ENCODE data around the gene DNAJC7. TPM values are rescaled to one million over a fixed set of nuclear protein-coding genes. Genes with fewer than 3 reads are reported as not detected.
"Not testable (repeated sequence)": the region's sequence is repeated elsewhere in the genome, so short reads cannot be mapped to it uniquely, and the experiment has no call there.

DNAJC7 gene
- total RNA-seq, 4 donors from 2014 or later = 43.1 to 51.1 (median 44.4) TPM

DNA sequence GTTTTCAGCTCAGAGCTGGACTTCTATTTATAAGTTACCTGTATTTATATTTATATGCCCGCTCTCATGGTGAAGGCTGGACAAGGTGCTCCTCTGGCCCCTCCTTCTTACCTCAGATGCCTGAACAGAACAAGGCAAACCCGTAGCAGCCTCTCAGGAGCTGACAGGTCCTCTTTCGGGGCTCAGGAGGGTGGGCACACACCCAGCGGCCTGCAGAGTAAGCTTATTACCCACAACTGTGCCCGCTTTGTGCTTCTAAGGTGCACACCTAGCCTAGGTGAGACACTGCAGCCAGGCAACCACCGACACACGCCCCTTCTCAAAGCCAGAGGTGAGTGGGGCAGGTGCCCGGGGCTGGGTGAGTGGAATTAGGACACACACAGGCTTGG is 7.9 kb upstream of the DNAJC7 start:
- peak overlapping the region; percentile 10 to 68 (median 50) for H3K27ac ChIP-seq (replicated peaks in 1 of 4)
- DNase-seq (ENCODE audit: extremely low spot score) = no peak
- H3K4me3 ChIP-seq = peak overlapping the region in 1 of 4 donors; percentile 13
- H3K36me3 ChIP-seq = peaks cover 19 to 31% (median 24%) of the 10 kb centered on the region in 4 donors
- 59% methylated on average over 6 of the region's 8 CpGs for WGBS
- H3K9me3 ChIP-seq = no peaks in the 10 kb centered on the region
- H3K4me1 ChIP-seq = peaks cover 29 to 46% (median 34%) of the 10 kb centered on the region in 4 donors
- no peak for TF ChIP-seq POLR2AphosphoS5 (IDR thresholded peaks at IDR 0.05)
- TF ChIP-seq CTCF (IDR thresholded peaks at IDR 0.05) = no peak
- no peak for TF ChIP-seq EP300 (IDR thresholded peaks at IDR 0.05)
- TF ChIP-seq POLR2A (IDR thresholded peaks at IDR 0.05; ENCODE audit: low read depth) = no peak
- peaks cover 0 to 34% (median 7%) of the 10 kb centered on the region in 4 donors for H3K27me3 ChIP-seq
- intact Hi-C loops (cut with DNase I) = no loop called here

DNA sequence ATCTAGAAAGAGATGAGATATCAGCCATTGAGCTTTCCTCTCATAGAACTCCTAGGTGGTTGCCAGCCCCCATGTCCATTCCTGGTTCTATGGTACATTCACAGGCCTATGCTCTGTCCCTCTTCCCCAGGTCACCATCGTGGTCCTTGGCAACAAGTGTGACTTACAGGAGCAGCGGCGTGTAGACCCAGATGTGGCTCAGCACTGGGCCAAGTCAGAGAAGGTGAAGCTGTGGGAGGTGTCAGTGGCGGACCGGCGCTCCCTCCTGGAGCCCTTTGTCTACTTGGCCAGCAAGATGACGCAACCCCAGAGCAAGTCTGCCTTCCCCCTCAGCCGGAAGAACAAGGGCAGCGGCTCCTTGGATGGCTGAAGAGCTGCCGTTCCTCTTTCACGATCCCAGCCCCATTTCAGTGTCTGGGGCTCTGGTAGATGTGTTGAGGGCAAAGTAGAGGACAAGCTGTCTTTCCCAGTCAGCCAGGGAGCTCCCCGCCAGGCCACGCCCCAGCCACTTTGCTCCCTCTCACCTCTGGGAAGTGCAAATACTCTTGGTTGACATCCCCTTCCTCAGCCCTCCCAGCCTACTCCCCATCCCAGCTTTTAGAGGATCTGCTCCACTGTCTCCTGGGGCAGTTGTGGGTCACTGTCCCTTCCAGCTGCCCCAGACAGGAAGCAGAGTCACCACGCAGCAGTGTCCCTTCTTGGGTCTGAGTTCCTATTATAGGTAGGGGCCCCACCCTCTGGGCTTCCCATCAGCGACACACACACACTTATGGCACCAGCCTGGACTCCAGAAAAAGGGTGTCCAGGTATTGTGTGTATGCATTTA is 6.5 kb upstream of the DNAJC7 start:
- DNase-seq (ENCODE audit: extremely low spot score) = no peak
- H3K9me3 ChIP-seq = no peaks in the 10 kb centered on the region
- 76% methylated on average over 14 of the region's 15 CpGs for WGBS
- no peak overlapping the region for H3K4me3 ChIP-seq
- peaks cover 29 to 55% (median 39%) of the 10 kb centered on the region in 4 donors for H3K4me1 ChIP-seq
- TF ChIP-seq POLR2AphosphoS5 (IDR thresholded peaks at IDR 0.05) (no peak), CTCF (IDR thresholded peaks at IDR 0.05) (no peak), EP300 (IDR thresholded peaks at IDR 0.05) (no peak), POLR2A (IDR thresholded peaks at IDR 0.05; ENCODE audit: low read depth) (no peak)
- peaks cover 0 to 20% (median 7%) of the 10 kb centered on the region in 4 donors for H3K27me3 ChIP-seq
- peak overlapping the region in 3 of 4 donors; percentile 48 to 68 (median 53) for H3K27ac ChIP-seq (replicated peaks in 1 of 4)
- intact Hi-C loops (cut with DNase I) = no loop called here
- peaks cover 19 to 31% (median 24%) of the 10 kb centered on the region in 4 donors for H3K36me3 ChIP-seq

DNA sequence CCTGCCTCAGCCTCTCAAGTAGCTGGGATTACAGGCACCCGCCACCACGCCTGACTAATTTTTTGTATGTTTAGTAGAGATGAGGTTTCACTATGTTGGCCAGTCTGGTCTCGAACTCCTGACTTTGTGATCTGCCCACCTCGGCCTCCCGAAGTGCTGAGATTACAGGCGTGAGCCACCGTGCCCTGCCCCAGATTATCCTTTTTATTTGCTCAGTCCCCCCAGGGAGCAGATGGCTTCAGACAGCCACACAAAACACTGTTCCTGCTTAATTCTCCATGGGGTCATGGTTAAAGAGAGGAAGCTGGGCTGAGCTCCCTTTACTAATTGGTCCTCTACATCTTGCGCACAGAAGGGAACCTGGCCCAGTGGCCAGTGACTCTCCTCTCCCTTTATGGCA is 3.6 kb upstream of the DNAJC7 start:
- peaks cover 42 to 64% (median 53%) of the 10 kb centered on the region in 4 donors for H3K4me1 ChIP-seq
- H3K27me3 ChIP-seq; DNase-seq (ENCODE audit: extremely low spot score); H3K9me3 ChIP-seq; intact Hi-C loops (cut with DNase I): not testable (repeated sequence)
- peaks cover 19 to 31% (median 24%) of the 10 kb centered on the region in 4 donors for H3K36me3 ChIP-seq
- peak overlapping the region in 3 of 4 donors; percentile 81 to 87 (median 84) for H3K27ac ChIP-seq (replicated peaks in 1 of 4)
- peak overlapping the region; percentile 71 to 86 (median 76) for H3K4me3 ChIP-seq
- WGBS = 86% methylated on average over 8 of the region's 8 CpGs

DNA sequence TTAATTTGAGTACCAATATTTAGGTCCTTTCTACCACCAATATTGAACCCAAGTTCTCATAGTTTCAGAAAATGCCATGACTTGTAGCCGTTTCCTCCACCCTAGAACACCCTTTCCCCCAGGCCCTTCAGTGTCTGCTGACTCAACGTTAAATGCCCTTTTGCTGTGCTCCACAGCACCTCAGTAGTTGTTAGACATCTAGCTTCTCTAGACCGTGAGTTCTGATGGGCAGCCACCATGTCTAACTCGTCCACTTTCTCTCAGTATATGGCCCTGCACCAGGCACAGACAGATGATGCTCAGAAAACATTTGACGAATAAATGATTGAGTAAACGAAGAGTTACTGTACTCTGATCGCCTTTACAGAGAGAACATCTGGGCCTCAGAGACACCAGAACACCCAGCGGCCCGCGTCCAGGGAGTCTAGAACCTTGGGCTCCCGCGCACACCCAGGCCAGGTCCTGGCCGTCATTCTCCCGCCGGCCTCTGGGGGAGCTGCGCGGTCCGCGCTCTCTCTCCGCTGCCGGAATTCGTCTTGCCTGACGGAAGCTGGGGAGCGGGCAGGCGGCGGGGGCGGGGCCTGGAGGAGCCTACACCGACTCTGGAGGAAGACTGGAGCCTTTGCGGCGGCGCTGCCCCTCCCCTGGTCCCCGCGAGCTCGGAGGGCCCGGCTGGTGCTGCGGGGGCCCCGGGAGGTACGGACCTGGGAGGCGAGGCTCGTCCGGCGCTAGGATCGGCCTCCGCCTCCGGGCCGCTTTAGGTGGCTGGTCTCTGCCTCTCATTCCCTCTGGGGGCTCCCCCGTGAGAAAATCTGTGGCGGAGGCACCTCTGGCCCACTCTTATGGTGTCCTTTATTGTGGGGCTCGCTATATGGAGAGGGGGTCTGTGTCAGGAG is 2.5 kb upstream of the DNAJC7 start, which contains the start of gene NKIRAS2:
TSS of gene NKIRAS2 (plus strand) at position 582 of the 896 bp plus-strand sequence. CDS start 1,488 bp downstream, outside the sequence.
- H3K9me3 ChIP-seq = no peaks in the 10 kb centered on the region
- intact Hi-C loops (cut with DNase I) = loop anchor here (2.0 kb wide), 1 partner anchor 53 kb away; the partner anchor contains the start of gene CNP
- TF ChIP-seq POLR2A (IDR thresholded peaks at IDR 0.05; ENCODE audit: low read depth) = no peak
- peak; percentile 98 to 99 (median 99) for TF ChIP-seq CTCF (IDR thresholded peaks at IDR 0.05)
- TF ChIP-seq POLR2AphosphoS5 (IDR thresholded peaks at IDR 0.05) = peak; percentile 76 to 88
- H3K4me3 ChIP-seq = peak within 1 kb of the TSS; percentile 71 to 86 (median 76)
- peak within 1 kb of the TSS; percentile 81 to 87 (median 86) for H3K27ac ChIP-seq (replicated peaks in 1 of 4)
- peaks cover 19 to 31% (median 24%) of the 10 kb centered on the region in 4 donors for H3K36me3 ChIP-seq
- peaks cover 45 to 66% (median 56%) of the 10 kb centered on the region in 4 donors for H3K4me1 ChIP-seq
- 42% methylated on average over 8 of the region's 49 CpGs for WGBS
- peak; percentile 97 for DNase-seq (ENCODE audit: extremely low spot score)
- no peaks in the 10 kb centered on the region for H3K27me3 ChIP-seq

Data from esophagus muscularis mucosa (tissue), 4 donors.